SK-N-SH (cell line): Measurements from ENCODE around the gene PLEKHA8.

Source experiments
- EP300 ChIP-seq, 2 experiments: IDR thresholded peaks; 2 replicates each; pipeline versions ENCODE4 v1.4.0 to v1.6.1; 2012; ENCODE audit warnings: borderline replicate concordance in 1 of 2, low read depth in 1 of 2, low read length in 1 of 2
- GABPA ChIP-seq: IDR thresholded peaks from 2 replicates; pipeline ENCODE4 v1.4.0; 2012; ENCODE audit warnings: low read depth, mild to moderate bottlenecking
- MAX ChIP-seq: IDR thresholded peaks from 2 replicates; pipeline ENCODE4 v1.4.0; 2012; ENCODE audit warnings: low read depth
- POLR2AphosphoS5 ChIP-seq: IDR thresholded peaks from 2 replicates; pipeline ENCODE4 v1.6.1; 2012; ENCODE audit warnings: low read depth, low read length
- RCOR1 ChIP-seq: fragments of 150-350 bp; IDR thresholded peaks from 2 replicates; pipeline ENCODE4 v1.6.1; 2017; ENCODE audit warnings: antibody characterized with exemption, low read length
- REST ChIP-seq: IDR thresholded peaks from 2 replicates; pipeline ENCODE4 v1.6.1; 2012; ENCODE audit warnings: mild to moderate bottlenecking, low read depth, low read length, moderate library complexity
- RXRA ChIP-seq: IDR thresholded peaks from 2 replicates; pipeline ENCODE4 v1.4.0; 2012; ENCODE audit warnings: low read depth, mild to moderate bottlenecking, borderline replicate concordance
- TAF1 ChIP-seq: IDR thresholded peaks from 2 replicates; pipeline ENCODE4 v1.6.1; 2012; ENCODE audit warnings: low read depth, mild to moderate bottlenecking, low read length, moderate library complexity, borderline replicate concordance
- TCF12 ChIP-seq: IDR thresholded peaks from 2 replicates; pipeline ENCODE4 v1.4.0; 2012
- TEAD4 ChIP-seq: IDR thresholded peaks from 2 replicates; pipeline ENCODE4 v1.4.0; 2012; ENCODE audit warnings: mild to moderate bottlenecking, borderline replicate concordance; ENCODE audit not compliant: insufficient read depth
- USF2 ChIP-seq: fragments of 150-350 bp; IDR thresholded peaks from 2 replicates; pipeline ENCODE4 v1.6.1; 2017; ENCODE audit warnings: antibody characterized with exemption, low read length, low read depth, borderline replicate concordance
- YY1 ChIP-seq: IDR thresholded peaks from 2 replicates; pipeline ENCODE4 v1.4.0; 2012; ENCODE audit warnings: low read depth, mild to moderate bottlenecking
- TF ChIP-seq, protein P1 (sequence below): fragments of 200-600 bp; sonication (generic); IDR thresholded peaks from 2 replicates; pipeline ENCODE4 v1.6.1; 2017; ENCODE audit warnings: antibody characterized with exemption, mild to moderate bottlenecking, moderate library complexity

DNA sequence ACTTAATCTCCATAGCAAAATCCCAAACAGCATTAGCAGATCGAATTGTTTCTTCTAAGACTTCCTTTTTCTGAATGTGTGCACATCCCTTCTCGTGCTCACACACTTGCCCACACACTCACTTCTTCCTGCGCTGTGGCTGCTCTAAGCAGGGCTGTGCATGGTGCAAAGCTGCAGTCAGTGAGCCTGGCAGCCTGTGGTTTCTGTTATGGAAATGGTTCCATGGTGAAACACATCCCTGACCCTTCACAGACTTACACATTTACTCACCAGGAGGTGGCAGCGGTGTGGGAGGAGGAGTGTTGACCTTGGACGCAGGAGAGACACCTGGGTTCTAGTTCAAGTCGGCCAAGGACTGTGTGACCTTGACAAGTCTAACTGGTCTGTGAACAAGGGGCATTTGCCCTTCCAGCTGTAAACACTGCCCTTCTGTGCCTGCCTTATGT lies 131.5 kb downstream of the PLEKHA8 start:
- TF ChIP-seq REST (no peak), POLR2AphosphoS5 (no peak), TAF1 (no peak), MAX (no peak), GABPA (no peak), RXRA (no peak), EP300 (IDR thresholded peaks at IDR 0.05; ENCODE audit: borderline replicate concordance in 1 of 2, low read depth in 1 of 2, low read length in 1 of 2) (no peak), USF2 (no peak), TCF12 (no peak), YY1 (no peak), TEAD4 (no peak), RCOR1 (no peak)
- TF ChIP-seq, protein P1, sequence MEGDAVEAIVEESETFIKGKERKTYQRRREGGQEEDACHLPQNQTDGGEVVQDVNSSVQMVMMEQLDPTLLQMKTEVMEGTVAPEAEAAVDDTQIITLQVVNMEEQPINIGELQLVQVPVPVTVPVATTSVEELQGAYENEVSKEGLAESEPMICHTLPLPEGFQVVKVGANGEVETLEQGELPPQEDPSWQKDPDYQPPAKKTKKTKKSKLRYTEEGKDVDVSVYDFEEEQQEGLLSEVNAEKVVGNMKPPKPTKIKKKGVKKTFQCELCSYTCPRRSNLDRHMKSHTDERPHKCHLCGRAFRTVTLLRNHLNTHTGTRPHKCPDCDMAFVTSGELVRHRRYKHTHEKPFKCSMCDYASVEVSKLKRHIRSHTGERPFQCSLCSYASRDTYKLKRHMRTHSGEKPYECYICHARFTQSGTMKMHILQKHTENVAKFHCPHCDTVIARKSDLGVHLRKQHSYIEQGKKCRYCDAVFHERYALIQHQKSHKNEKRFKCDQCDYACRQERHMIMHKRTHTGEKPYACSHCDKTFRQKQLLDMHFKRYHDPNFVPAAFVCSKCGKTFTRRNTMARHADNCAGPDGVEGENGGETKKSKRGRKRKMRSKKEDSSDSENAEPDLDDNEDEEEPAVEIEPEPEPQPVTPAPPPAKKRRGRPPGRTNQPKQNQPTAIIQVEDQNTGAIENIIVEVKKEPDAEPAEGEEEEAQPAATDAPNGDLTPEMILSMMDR, result peak; percentile 59
